ENCODE results near the gene ERC1. TPM values are rescaled to one million over a fixed set of nuclear protein-coding genes. Genes with fewer than 3 reads are reported as not detected.

The ERC1 gene
- total and polyA plus RNA-seq, 12 donors, result 6.5 to 67.5 (median 47.5) TPM

DNA sequence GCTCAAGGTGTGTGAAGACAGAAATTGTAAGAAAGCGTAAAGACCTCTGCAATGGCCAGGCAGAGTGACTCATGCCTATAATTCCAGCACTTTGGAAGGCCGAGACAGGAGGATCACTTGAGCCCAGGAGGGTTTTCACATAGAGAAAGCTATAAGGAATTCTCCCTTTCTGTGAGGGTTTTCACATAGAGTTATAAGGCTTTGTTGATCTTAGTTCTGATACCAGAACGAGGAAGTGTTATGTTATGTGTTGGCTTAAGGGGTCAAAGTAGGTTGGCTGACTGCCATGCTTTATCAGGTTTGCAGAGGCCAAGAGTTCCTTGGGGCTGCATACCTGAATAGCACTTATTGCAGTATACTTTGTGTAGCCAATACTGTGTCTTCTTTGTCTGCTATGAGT, 139.1 kb downstream of the ERC1 start:
- WGBS, 2 donors, result 66 to 70% methylated on average over 3 of the region's 3 CpGs
- ATAC-seq, result peak in 2 of 8 donors; percentile 19 to 31
- Histone ChIP-seq H3K9me3 (no peaks in the 10 kb centered on the region), H3K27ac (no peak overlapping the region), H3K27me3 (no peaks in the 10 kb centered on the region), H3K36me3 (peaks cover 0 to 10% (median 0%) of the 10 kb centered on the region in 9 donors), H3K4me1 (peaks cover 0 to 7% (median 3%) of the 10 kb centered on the region in 9 donors), H3K4me3 (no peak overlapping the region)
- DNase-seq, result no peak
- intact Hi-C loops (cut with DNase I), result no loop called here
- TF ChIP-seq, protein P1, sequence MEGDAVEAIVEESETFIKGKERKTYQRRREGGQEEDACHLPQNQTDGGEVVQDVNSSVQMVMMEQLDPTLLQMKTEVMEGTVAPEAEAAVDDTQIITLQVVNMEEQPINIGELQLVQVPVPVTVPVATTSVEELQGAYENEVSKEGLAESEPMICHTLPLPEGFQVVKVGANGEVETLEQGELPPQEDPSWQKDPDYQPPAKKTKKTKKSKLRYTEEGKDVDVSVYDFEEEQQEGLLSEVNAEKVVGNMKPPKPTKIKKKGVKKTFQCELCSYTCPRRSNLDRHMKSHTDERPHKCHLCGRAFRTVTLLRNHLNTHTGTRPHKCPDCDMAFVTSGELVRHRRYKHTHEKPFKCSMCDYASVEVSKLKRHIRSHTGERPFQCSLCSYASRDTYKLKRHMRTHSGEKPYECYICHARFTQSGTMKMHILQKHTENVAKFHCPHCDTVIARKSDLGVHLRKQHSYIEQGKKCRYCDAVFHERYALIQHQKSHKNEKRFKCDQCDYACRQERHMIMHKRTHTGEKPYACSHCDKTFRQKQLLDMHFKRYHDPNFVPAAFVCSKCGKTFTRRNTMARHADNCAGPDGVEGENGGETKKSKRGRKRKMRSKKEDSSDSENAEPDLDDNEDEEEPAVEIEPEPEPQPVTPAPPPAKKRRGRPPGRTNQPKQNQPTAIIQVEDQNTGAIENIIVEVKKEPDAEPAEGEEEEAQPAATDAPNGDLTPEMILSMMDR (IDR thresholded peaks at IDR 0.05), result no peak

DNA sequence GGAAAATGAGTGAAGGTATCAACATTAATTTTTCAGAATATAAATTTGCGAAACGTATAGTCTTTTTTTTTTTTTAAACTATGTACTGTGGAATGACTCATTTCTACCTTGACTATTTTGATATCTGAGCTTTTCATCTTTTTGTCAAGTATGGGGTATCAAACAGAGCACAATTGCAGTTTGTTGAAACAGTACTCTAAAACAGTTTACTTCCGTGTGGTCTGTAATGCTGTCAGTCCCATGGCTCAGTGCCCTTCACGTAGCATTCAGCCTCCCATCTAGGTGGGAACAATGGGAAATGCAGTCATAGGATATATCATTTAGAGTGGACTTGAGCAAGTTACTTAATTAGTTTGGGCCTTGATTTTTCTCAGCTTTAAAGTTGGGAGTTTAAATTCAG, 139.5 kb downstream of the ERC1 start:
- DNase-seq (no peak), ATAC-seq (no peak)
- Histone ChIP-seq H3K4me1 (peaks cover 0 to 7% (median 3%) of the 10 kb centered on the region in 9 donors), H3K36me3 (peaks cover 0 to 10% (median 0%) of the 10 kb centered on the region in 9 donors), H3K9me3 (no peaks in the 10 kb centered on the region), H3K27me3 (no peaks in the 10 kb centered on the region), H3K27ac (no peak overlapping the region), H3K4me3 (no peak overlapping the region)
- intact Hi-C loops (cut with DNase I), result no loop called here
- TF ChIP-seq, protein P1 (IDR thresholded peaks at IDR 0.05), result no peak
- WGBS, 2 donors, result 90 to 91% methylated on average over 4 of the region's 4 CpGs

DNA sequence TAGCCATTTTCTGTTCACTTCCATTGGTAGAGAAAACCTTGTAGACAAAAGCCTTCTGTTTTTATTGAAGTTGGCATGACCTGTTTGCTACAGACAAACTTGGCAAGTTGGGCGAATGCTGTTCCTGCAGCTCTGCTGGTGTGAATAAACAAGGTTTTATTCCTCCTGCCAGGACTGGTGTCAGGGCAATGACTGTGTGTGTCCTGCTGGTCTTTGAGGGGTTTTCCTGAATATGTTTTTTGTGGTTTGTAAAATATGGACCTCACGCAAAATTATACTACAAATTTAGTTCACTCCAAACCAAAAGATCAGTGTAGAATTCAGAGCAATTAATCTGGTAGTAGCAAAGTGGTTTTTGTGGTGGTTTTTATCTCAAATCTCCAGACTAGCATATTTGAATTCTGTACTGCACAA, 140.8 kb downstream of the ERC1 start:
- H3K9me3 ChIP-seq, result no peaks in the 10 kb centered on the region
- peaks cover 0 to 10% (median 0%) of the 10 kb centered on the region in 9 donors for H3K36me3 ChIP-seq
- intact Hi-C loops (cut with DNase I), result no loop called here
- TF ChIP-seq, protein P1 (IDR thresholded peaks at IDR 0.05), result no peak
- H3K27me3 ChIP-seq, result no peaks in the 10 kb centered on the region
- H3K4me1 ChIP-seq, result peaks cover 0 to 7% (median 3%) of the 10 kb centered on the region in 9 donors
- ATAC-seq, result no peak
- H3K27ac ChIP-seq, result no peak overlapping the region
- H3K4me3 ChIP-seq, result no peak overlapping the region
- no peak for DNase-seq
- WGBS, 2 donors, result 58 to 67% methylated on average over 2 of the region's 2 CpGs

DNA sequence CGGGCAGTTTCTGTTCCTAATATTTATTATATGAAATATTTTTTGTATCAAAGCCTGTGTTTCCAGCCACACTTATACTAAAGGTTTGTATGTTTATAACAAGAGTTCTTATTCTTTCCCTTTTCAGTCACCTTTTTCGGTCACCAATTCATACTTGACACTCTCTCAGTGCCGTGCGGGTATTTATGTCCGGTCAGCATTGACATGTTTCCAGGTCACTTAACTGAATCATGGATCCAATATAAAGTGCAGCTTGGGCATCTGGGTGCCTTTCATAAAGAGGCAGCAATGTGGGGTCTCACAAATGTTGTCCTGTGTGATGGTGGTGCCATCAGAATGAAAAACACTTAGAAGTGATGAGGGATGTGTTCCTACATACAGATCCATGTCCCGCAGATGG, 141.3 kb downstream of the ERC1 start:
- Histone ChIP-seq H3K36me3 (peaks cover 0 to 10% (median 0%) of the 10 kb centered on the region in 9 donors), H3K27me3 (no peaks in the 10 kb centered on the region), H3K4me3 (no peak overlapping the region), H3K4me1 (peaks cover 0 to 7% (median 3%) of the 10 kb centered on the region in 9 donors), H3K9me3 (no peaks in the 10 kb centered on the region), H3K27ac (no peak overlapping the region)
- TF ChIP-seq, protein P1 (IDR thresholded peaks at IDR 0.05), result no peak
- no peak for ATAC-seq
- intact Hi-C loops (cut with DNase I), result no loop called here
- no peak for DNase-seq
- 69 to 78% methylated on average over 6 of the region's 6 CpGs for WGBS, 2 donors

Measured in heart right ventricle (tissue), 16 donors.